Keratinocyte (primary cell): ENCODE data around the gene FMN1. TPM values are rescaled to one million over a fixed set of nuclear protein-coding genes. Genes with fewer than 3 reads are reported as not detected.

Source experiments
- DNase-seq: peaks from one replicate; pipeline ENCODE4 v3.0.0-alpha.2; 2011; ENCODE audit warnings: low read depth, missing footprints, low spot score
- FAIRE-seq: peaks from 2 replicates; lab custom pipeline; 2011; peaks lifted over from hg19 to GRCh38; lab: Jason Lieb, UNC
- H2AFZ ChIP-seq: 2 replicates; pipeline ENCODE4 v1.6.0; 2012; ENCODE audit warnings: low read length, control low read depth, inconsistent platforms; ENCODE audit not compliant: control insufficient read depth
- H3K27ac ChIP-seq: 2 replicates; pipeline ENCODE4 v1.5.1; 2011; ENCODE audit warnings: low read length; ENCODE audit not compliant: control insufficient read depth, insufficient read depth
- H3K27me3 ChIP-seq: 3 replicates; pipeline ENCODE4 v1.6.0; 2011; ENCODE audit warnings: low read length; ENCODE audit not compliant: control insufficient read depth, insufficient read depth; ENCODE audit errors: extremely low read depth
- H3K36me3 ChIP-seq, 2 experiments: 2 replicates in 1 of 2; 3 replicates in 1 of 2; pipeline ENCODE4 v1.5.1; 2011; ENCODE audit warnings: low read length in 2 of 2, mild to moderate bottlenecking in 1 of 2; ENCODE audit not compliant: control insufficient read depth in 2 of 2, insufficient read depth in 2 of 2; ENCODE audit errors: extremely low read depth in 1 of 2
- H3K4me1 ChIP-seq: 3 replicates; pipeline ENCODE4 v1.5.1; 2011; ENCODE audit warnings: low read length; ENCODE audit not compliant: control insufficient read depth, insufficient read depth; ENCODE audit errors: extremely low read depth
- H3K4me2 ChIP-seq: 3 replicates; pipeline ENCODE4 v1.6.0; 2011; ENCODE audit warnings: low read depth, low read length; ENCODE audit not compliant: control insufficient read depth, insufficient read depth; ENCODE audit errors: extremely low read depth
- H3K4me3 ChIP-seq, 3 experiments: fragments of 200-600 bp in 1 of 3; sonication (generic) in 1 of 3; 2 replicates in 2 of 3; 3 replicates in 1 of 3; pipeline ENCODE4 v1.5.1; 2011 to 2016; ENCODE audit warnings: low read length in 3 of 3, mild to moderate bottlenecking in 3 of 3, control low read depth in 2 of 3, inconsistent platforms in 1 of 3, low read depth in 1 of 3, mixed read lengths in 1 of 3, mixed run types in 1 of 3, moderate library complexity in 1 of 3; ENCODE audit not compliant: control insufficient read depth in 2 of 3, insufficient read depth in 2 of 3; ENCODE audit errors: extremely low read depth in 1 of 3
- H3K79me2 ChIP-seq: 2 replicates; pipeline ENCODE4 v1.6.0; 2012; ENCODE audit warnings: low read length; ENCODE audit not compliant: control insufficient read depth, insufficient read depth
- H3K9ac ChIP-seq: 3 replicates; pipeline ENCODE4 v1.6.0; 2011; ENCODE audit warnings: low read length; ENCODE audit not compliant: control insufficient read depth, insufficient read depth; ENCODE audit errors: extremely low read depth
- H3K9me1 ChIP-seq: 3 replicates; pipeline ENCODE4 v1.6.0; 2011; ENCODE audit warnings: low read length; ENCODE audit not compliant: control insufficient read depth, insufficient read depth; ENCODE audit errors: extremely low read depth
- H3K9me3 ChIP-seq: 2 replicates; pipeline ENCODE4 v1.5.1; 2012; ENCODE audit warnings: low read depth, low read length; ENCODE audit not compliant: control insufficient read depth
- H4K20me1 ChIP-seq: 3 replicates; pipeline ENCODE4 v1.6.0; 2011; ENCODE audit warnings: low read length; ENCODE audit not compliant: control insufficient read depth, insufficient read depth; ENCODE audit errors: extremely low read depth
- EZH2 ChIP-seq: IDR thresholded peaks from one replicate; pipeline ENCODE4 v1.6.1; 2012; ENCODE audit warnings: inconsistent platforms, mild to moderate bottlenecking, low read length, moderate library complexity
- dilution Hi-C: fragments of 300-500 bp; cut with MboI; formaldehyde crosslinking; loops from one replicate; pipeline ENCODE4 v1.7.0; 2020; ENCODE audit warnings: low sequenced_read_pairs; ENCODE audit not compliant: extremely low pct_ligation_motif_present
- polyA plus RNA-seq, 5 experiments: library from polyadenylated mRNA; depleted of rRNA in 3 of 5; stranded (reverse) in 3 of 5; stranded (forward) in 1 of 5; unstranded in 1 of 5; fragments of >200 nt; gene quantifications; 1 replicate in 1 of 5; 2 replicates in 3 of 5; 3 replicates in 1 of 5; pipeline versions ENCODE4 v1.2.1 to v1.2.3, GENCODE V29; 2011 to 2012; ENCODE audit warnings: missing spikeins in 2 of 5, low read depth in 1 of 5, low replicate concordance in 1 of 5
- TF ChIP-seq, protein P1 (sequence below), 3 experiments: IDR thresholded peaks in 1 of 3; conservative IDR thresholded peaks in 1 of 3; optimal IDR thresholded peaks in 1 of 3; 2 replicates in 2 of 3; 3 replicates in 1 of 3; pipeline versions ENCODE3 to v1.5.1; 2011; ENCODE audit warnings: low read length in 3 of 3, mild to moderate bottlenecking in 3 of 3, moderate library complexity in 2 of 3, control low read depth in 1 of 3, inconsistent platforms in 1 of 3; ENCODE audit not compliant: insufficient read depth in 2 of 3; ENCODE audit errors: extremely low read depth in 1 of 3

Gene FMN1
- polyA plus RNA-seq, 1 donor (not counting 4 experiments of a cell fraction or from before 2014, with no cell fraction given), result 0.71 TPM

DNA sequence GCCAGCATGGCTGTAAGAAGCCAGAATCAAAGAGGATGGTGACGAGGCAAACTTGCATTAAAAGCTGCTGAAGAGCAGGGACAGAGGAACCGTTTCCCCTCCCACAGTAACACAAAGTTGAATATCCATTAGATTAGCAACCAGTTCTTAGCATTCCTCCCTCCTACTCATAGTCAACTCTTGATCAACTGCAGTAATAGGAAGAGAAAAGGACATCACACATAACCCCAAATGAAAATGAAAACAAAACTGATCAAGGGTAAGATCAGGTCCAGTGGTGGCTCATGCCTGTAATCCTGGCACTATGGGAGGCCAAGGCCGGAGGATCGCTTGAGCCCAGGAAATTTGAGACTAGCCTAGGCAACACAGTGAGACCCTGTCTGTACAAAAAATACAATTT lies 311.6 kb downstream of the FMN1 start:
- no peak overlapping the region for H3K4me3 ChIP-seq
- no peaks in the 10 kb centered on the region for H3K27me3 ChIP-seq
- no peaks in the 10 kb centered on the region for H3K79me2 ChIP-seq
- no peaks in the 10 kb centered on the region for H3K4me1 ChIP-seq
- H3K36me3 ChIP-seq, result no peaks in the 10 kb centered on the region
- H2AFZ ChIP-seq, result no peak overlapping the region
- H3K9me1 ChIP-seq, result no peaks in the 10 kb centered on the region
- FAIRE-seq (no peak), DNase-seq (no peak)
- H3K27ac ChIP-seq, result no peak overlapping the region
- no peak overlapping the region for H3K4me2 ChIP-seq
- dilution Hi-C loops, result no loop called here
- H3K9me3 ChIP-seq, result no peaks in the 10 kb centered on the region
- no peaks in the 10 kb centered on the region for H4K20me1 ChIP-seq
- TF ChIP-seq, protein P1, sequence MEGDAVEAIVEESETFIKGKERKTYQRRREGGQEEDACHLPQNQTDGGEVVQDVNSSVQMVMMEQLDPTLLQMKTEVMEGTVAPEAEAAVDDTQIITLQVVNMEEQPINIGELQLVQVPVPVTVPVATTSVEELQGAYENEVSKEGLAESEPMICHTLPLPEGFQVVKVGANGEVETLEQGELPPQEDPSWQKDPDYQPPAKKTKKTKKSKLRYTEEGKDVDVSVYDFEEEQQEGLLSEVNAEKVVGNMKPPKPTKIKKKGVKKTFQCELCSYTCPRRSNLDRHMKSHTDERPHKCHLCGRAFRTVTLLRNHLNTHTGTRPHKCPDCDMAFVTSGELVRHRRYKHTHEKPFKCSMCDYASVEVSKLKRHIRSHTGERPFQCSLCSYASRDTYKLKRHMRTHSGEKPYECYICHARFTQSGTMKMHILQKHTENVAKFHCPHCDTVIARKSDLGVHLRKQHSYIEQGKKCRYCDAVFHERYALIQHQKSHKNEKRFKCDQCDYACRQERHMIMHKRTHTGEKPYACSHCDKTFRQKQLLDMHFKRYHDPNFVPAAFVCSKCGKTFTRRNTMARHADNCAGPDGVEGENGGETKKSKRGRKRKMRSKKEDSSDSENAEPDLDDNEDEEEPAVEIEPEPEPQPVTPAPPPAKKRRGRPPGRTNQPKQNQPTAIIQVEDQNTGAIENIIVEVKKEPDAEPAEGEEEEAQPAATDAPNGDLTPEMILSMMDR (optimal IDR thresholded peaks at IDR 0.05 in 1 of 3, IDR thresholded peaks at IDR 0.05 in 1 of 3, conservative IDR thresholded peaks at IDR 0.05 in 1 of 3; ENCODE audit: extremely low read depth in 1 of 3, insufficient read depth in 2 of 3, low read length in 3 of 3), result no peak
- no peak for TF ChIP-seq EZH2
- no peak overlapping the region for H3K9ac ChIP-seq

DNA sequence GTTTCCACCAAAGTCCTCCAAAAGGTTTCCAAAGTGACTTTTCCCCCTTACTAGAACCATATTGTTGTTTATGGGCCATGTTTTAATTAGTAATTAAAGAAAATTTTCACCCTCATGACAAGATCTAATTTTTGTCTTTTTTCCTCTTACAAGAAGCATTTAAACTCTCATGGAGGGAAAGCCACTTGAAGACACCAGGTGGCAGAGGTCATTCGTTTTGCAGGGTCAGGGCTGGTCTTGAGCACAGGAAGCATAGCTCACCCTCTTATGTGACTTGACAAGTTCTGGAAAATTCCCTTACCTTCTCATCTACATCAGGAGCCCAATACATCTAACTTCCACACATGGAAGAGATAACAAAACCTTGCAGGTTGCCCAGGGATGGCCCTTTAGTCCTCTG lies 313.0 kb downstream of the FMN1 start:
- no peaks in the 10 kb centered on the region for H3K9me3 ChIP-seq
- FAIRE-seq (no peak), DNase-seq (no peak)
- no peak overlapping the region for H3K9ac ChIP-seq
- TF ChIP-seq EZH2, result no peak
- TF ChIP-seq, protein P1 (optimal IDR thresholded peaks at IDR 0.05 in 1 of 3, IDR thresholded peaks at IDR 0.05 in 1 of 3, conservative IDR thresholded peaks at IDR 0.05 in 1 of 3; ENCODE audit: extremely low read depth in 1 of 3, insufficient read depth in 2 of 3, low read length in 3 of 3), result no peak
- no peak overlapping the region for H3K27ac ChIP-seq
- no peaks in the 10 kb centered on the region for H3K36me3 ChIP-seq
- no peaks in the 10 kb centered on the region for H3K9me1 ChIP-seq
- H4K20me1 ChIP-seq, result no peaks in the 10 kb centered on the region
- H3K79me2 ChIP-seq, result no peaks in the 10 kb centered on the region
- H3K4me3 ChIP-seq, result no peak overlapping the region
- H3K4me1 ChIP-seq, result no peaks in the 10 kb centered on the region
- dilution Hi-C loops, result no loop called here
- H2AFZ ChIP-seq, result no peak overlapping the region
- no peaks in the 10 kb centered on the region for H3K27me3 ChIP-seq
- no peak overlapping the region for H3K4me2 ChIP-seq
